Effector memory CD4-positive, alpha-beta T cell (primary cell): ENCODE measurements around the gene ETV2.

Experiments
- DNase-seq, 3 donors: peaks; one replicate each; pipeline ENCODE4 v3.0.0-alpha.2; 2020
- H3K27ac ChIP-seq: 2 replicates; pipeline ENCODE4 v1.7.0; 2013; ENCODE audit warnings: mild to moderate bottlenecking, low read length, moderate library complexity; ENCODE audit not compliant: insufficient read depth, poor library complexity, severe bottlenecking
- H3K27me3 ChIP-seq: replicated peaks from 2 replicates; pipeline ENCODE4 v1.7.0; 2013; ENCODE audit warnings: mild to moderate bottlenecking, low read length; ENCODE audit not compliant: insufficient read depth, control insufficient read depth, poor library complexity, severe bottlenecking
- H3K36me3 ChIP-seq: 2 replicates; pipeline ENCODE4 v1.7.0; 2013; ENCODE audit warnings: mild to moderate bottlenecking, low read length, moderate library complexity; ENCODE audit not compliant: control insufficient read depth, insufficient read depth
- H3K4me1 ChIP-seq: 2 replicates; pipeline ENCODE4 v1.7.0; 2013; ENCODE audit warnings: low read length, mild to moderate bottlenecking; ENCODE audit not compliant: control insufficient read depth, insufficient read depth, poor library complexity, severe bottlenecking
- H3K4me3 ChIP-seq: 2 replicates; pipeline ENCODE4 v1.7.0; 2013; ENCODE audit warnings: low read length, low read depth, mild to moderate bottlenecking; ENCODE audit not compliant: insufficient read depth, poor library complexity, severe bottlenecking
- H3K9me3 ChIP-seq: 2 replicates; pipeline ENCODE4 v1.7.0; 2013; ENCODE audit warnings: mild to moderate bottlenecking, low read length, moderate library complexity; ENCODE audit not compliant: control insufficient read depth

ETV2 gene

GRCh38 chr19:35609851-35610353 is 31.6 kb upstream of the ETV2 start:
- H3K36me3 ChIP-seq = no peaks in the 10 kb centered on the region
- peaks cover 22% of the 10 kb centered on the region for H3K4me1 ChIP-seq
- no peaks in the 10 kb centered on the region for H3K9me3 ChIP-seq
- H3K4me3 ChIP-seq = peak overlapping the region; percentile 8
- no peaks in the 10 kb centered on the region for H3K27me3 ChIP-seq
- DNase-seq = no peak
- peak overlapping the region; percentile 39 for H3K27ac ChIP-seq

DNA sequence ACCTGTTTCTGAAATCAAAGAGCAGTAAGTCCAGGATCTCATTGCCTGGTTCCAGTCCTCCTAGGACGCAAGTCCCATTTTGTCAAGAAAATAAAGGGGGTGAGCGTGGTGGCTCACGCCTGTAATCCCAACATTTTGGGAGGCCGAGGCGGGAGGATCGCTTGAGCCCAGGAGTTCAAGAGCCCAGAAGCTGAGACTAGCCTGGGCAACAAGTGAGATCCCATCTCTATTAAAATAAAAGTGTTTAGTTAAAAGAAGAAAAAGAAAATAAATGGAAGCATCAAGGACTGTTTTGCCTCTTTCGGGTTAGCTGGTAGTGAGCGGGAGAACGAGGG is 29.4 kb upstream of the ETV2 start:
- Histone ChIP-seq H3K36me3 (no peaks in the 10 kb centered on the region), H3K27me3 (no peaks in the 10 kb centered on the region), H3K9me3 (no peaks in the 10 kb centered on the region), H3K4me3 (peak overlapping the region; percentile 39), H3K27ac (no peak overlapping the region), H3K4me1 (peaks cover 22% of the 10 kb centered on the region)
- DNase-seq = no peak

- Histone ChIP-seq H3K9me3 (no peaks in the 10 kb centered on the region), H3K27me3 (no peaks in the 10 kb centered on the region), H3K4me3 (peak within 1 kb of the TSS; percentile 39), H3K36me3 (no peaks in the 10 kb centered on the region), H3K4me1 (peaks cover 22% of the 10 kb centered on the region), H3K27ac (peak within 1 kb of the TSS; percentile 65)
- peak; percentile 91 to 93 (median 93) for DNase-seq
Measured at GRCh38 chr19:35612559-35613321, 28.8 kb upstream of the ETV2 start, which contains the start of gene HAUS5. Gene HAUS5, plus strand, starts transcription at chr19:35612735. Its CDS starts 60 bp downstream, at chr19:35612795.

DNA sequence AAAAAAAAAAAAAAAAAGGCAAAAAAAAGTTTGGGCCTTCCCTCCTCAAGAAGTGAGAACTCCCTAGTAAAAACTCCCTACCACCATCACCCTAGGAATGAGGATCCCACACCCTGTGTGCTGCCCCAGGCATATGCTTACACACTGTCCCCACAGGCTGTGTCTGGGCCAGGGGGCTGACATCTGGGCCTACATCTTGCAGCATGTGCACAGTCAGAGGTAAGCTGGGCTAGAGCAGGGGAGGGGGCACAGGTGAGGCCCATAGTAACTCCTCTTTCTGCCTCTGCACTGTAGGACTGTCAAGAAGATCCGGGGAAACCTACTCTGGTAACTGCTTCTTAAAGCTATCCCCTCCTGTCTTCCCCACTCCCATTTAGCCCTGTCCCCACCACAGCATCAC is 28.0 kb upstream of the ETV2 start:
- no peak overlapping the region for H3K4me3 ChIP-seq
- no peak for DNase-seq
- no peaks in the 10 kb centered on the region for H3K36me3 ChIP-seq
- H3K27me3 ChIP-seq = no peaks in the 10 kb centered on the region
- H3K9me3 ChIP-seq = no peaks in the 10 kb centered on the region
- peaks cover 22% of the 10 kb centered on the region for H3K4me1 ChIP-seq
- no peak overlapping the region for H3K27ac ChIP-seq

DNA sequence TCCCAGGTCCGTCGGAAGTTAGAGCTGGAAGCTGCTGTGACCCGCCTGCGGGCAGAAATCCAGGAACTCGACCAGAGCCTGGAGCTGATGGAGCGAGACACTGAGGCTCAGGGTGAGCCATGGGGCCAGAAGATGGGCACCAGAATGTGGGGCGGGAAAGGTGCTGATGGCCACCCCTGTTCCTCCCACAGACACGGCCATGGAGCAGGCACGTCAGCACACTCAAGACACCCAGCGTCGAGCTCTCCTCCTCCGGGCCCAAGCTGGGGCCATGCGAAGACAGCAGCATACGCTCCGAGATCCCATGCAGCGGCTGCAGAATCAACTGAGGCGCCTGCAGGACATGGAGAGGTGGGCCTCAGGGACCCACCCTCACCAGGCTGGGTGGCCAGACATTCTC is 26.5 kb upstream of the ETV2 start:
- Histone ChIP-seq H3K4me1 (peaks cover 18% of the 10 kb centered on the region), H3K36me3 (peaks cover 4% of the 10 kb centered on the region), H3K27me3 (no peaks in the 10 kb centered on the region), H3K4me3 (no peak overlapping the region), H3K27ac (no peak overlapping the region), H3K9me3 (no peaks in the 10 kb centered on the region)
- no peak for DNase-seq

GRCh38 chr19:35618857-35619256 is 22.7 kb upstream of the ETV2 start:
- Histone ChIP-seq H3K4me3 (no peak overlapping the region), H3K27ac (no peak overlapping the region), H3K36me3 (peaks cover 10% of the 10 kb centered on the region), H3K4me1 (no peaks in the 10 kb centered on the region), H3K9me3 (no peaks in the 10 kb centered on the region), H3K27me3 (no peaks in the 10 kb centered on the region)
- DNase-seq = no peak

DNA sequence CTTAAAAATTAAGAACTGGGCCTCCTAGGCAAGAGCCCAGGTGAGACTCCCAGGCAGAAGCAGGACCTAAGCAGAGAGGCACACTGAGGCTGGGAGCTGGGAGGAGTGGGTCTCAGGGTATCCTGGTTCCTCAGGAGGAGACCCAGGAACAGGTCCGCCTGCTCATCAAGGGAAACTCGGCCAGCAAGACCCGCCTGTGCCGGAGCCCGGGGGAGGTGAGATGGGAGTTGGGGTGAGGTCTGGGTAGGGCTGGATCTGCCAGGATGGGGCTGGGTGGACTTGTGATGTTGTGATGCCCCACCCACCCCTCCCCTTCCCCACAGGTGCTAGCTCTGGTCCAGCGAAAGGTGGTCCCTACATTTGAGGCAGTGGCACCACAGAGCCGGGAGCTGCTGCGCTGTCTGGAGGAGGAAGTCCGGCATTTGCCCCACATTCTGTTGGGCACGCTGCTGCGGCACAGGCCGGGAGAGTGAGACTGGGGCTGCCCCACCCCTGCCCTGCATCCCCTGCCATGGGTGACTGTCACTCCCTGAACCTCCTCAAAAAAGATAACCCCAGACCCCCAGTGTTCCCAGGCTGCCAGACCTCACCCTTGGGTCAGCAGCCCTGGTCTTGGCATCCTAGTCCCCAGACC is 22.1 kb upstream of the ETV2 start:
- Histone ChIP-seq H3K36me3 (peaks cover 10% of the 10 kb centered on the region), H3K27ac (no peak overlapping the region), H3K4me3 (no peak overlapping the region), H3K9me3 (no peaks in the 10 kb centered on the region), H3K27me3 (no peaks in the 10 kb centered on the region), H3K4me1 (no peaks in the 10 kb centered on the region)
- no peak for DNase-seq

GRCh38 chr19:35620001-35620400 is 21.5 kb upstream of the ETV2 start:
- Histone ChIP-seq H3K27me3 (no peaks in the 10 kb centered on the region), H3K4me3 (no peak overlapping the region), H3K9me3 (no peaks in the 10 kb centered on the region), H3K27ac (no peak overlapping the region), H3K36me3 (peaks cover 10% of the 10 kb centered on the region), H3K4me1 (no peaks in the 10 kb centered on the region)
- DNase-seq = no peak

DNA sequence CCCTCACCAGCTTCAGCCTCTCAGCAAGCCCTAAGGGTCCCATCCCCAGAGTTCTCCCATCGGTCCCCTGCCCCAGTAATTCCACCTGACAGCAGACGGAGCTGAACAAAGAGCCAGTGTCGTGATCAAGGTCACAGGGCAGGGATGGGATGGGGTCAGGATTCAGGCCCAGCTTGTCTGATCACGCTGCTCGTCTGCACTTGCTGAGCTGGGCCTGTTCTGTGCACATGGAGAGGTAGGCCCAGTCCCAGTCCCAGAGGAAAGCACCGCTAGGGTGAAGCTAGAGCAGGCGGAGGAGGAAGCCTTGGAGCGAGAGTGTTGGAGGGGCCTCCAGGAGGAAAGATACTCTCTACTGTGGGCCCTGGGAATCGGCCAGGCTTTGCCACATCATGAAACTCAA is 19.8 kb upstream of the ETV2 start:
- H3K4me3 ChIP-seq = no peak overlapping the region
- no peaks in the 10 kb centered on the region for H3K27me3 ChIP-seq
- DNase-seq = no peak
- H3K9me3 ChIP-seq = no peaks in the 10 kb centered on the region
- H3K36me3 ChIP-seq = peaks cover 10% of the 10 kb centered on the region
- no peak overlapping the region for H3K27ac ChIP-seq
- H3K4me1 ChIP-seq = no peaks in the 10 kb centered on the region

- Histone ChIP-seq H3K27me3 (no peaks in the 10 kb centered on the region), H3K9me3 (no peaks in the 10 kb centered on the region), H3K4me3 (no peak overlapping the region), H3K27ac (no peak overlapping the region), H3K36me3 (peaks cover 10% of the 10 kb centered on the region), H3K4me1 (no peaks in the 10 kb centered on the region)
- no peak for DNase-seq
Measured at GRCh38 chr19:35622750-35623149, 18.8 kb upstream of the ETV2 start.
